ENCODE measurements around the gene FLNC. TPM values are rescaled to one million over a fixed set of nuclear protein-coding genes. Genes with fewer than 3 reads are reported as not detected.

Gene FLNC
- total and polyA plus RNA-seq, 2 of the 13 experiments (the other 11 are each of a cell fraction or from before 2014, with no cell fraction given): 0.02 TPM; not detected in 1

- TF ChIP-seq ZNF740 (CRISPR knock-in tag; IDR thresholded peaks at IDR 0.05) (no peak), ZNF251 (CRISPR knock-in tag; IDR thresholded peaks at IDR 0.05) (no peak), ZNF430 (CRISPR knock-in tag; IDR thresholded peaks at IDR 0.05) (no peak), MXD1 (CRISPR knock-in tag; IDR thresholded peaks at IDR 0.05) (peak; percentile 69), PRDM15 (CRISPR knock-in tag; IDR thresholded peaks at IDR 0.05) (0 out of 2 replicates have a peak, but pooled peaks have one; percentile 61), GTF3A (CRISPR knock-in tag; conservative IDR thresholded peaks at IDR 0.05) (no peak), ZC3H4 (CRISPR knock-in tag; IDR thresholded peaks at IDR 0.05; ENCODE audit: borderline replicate concordance) (no peak), ZNF7 (CRISPR knock-in tag; IDR thresholded peaks at IDR 0.05) (no peak), NCOA5 (CRISPR knock-in tag; IDR thresholded peaks at IDR 0.05) (no peak), MYC (CRISPR knock-in tag; IDR thresholded peaks at IDR 0.05; ENCODE audit: borderline replicate concordance) (peak; percentile 51; the same call in 1 of the 2 replicates), POGK (CRISPR knock-in tag; conservative IDR thresholded peaks at IDR 0.05) (no peak; the same call in 1 of the 2 replicates)
- TF ChIP-seq, protein P1, sequence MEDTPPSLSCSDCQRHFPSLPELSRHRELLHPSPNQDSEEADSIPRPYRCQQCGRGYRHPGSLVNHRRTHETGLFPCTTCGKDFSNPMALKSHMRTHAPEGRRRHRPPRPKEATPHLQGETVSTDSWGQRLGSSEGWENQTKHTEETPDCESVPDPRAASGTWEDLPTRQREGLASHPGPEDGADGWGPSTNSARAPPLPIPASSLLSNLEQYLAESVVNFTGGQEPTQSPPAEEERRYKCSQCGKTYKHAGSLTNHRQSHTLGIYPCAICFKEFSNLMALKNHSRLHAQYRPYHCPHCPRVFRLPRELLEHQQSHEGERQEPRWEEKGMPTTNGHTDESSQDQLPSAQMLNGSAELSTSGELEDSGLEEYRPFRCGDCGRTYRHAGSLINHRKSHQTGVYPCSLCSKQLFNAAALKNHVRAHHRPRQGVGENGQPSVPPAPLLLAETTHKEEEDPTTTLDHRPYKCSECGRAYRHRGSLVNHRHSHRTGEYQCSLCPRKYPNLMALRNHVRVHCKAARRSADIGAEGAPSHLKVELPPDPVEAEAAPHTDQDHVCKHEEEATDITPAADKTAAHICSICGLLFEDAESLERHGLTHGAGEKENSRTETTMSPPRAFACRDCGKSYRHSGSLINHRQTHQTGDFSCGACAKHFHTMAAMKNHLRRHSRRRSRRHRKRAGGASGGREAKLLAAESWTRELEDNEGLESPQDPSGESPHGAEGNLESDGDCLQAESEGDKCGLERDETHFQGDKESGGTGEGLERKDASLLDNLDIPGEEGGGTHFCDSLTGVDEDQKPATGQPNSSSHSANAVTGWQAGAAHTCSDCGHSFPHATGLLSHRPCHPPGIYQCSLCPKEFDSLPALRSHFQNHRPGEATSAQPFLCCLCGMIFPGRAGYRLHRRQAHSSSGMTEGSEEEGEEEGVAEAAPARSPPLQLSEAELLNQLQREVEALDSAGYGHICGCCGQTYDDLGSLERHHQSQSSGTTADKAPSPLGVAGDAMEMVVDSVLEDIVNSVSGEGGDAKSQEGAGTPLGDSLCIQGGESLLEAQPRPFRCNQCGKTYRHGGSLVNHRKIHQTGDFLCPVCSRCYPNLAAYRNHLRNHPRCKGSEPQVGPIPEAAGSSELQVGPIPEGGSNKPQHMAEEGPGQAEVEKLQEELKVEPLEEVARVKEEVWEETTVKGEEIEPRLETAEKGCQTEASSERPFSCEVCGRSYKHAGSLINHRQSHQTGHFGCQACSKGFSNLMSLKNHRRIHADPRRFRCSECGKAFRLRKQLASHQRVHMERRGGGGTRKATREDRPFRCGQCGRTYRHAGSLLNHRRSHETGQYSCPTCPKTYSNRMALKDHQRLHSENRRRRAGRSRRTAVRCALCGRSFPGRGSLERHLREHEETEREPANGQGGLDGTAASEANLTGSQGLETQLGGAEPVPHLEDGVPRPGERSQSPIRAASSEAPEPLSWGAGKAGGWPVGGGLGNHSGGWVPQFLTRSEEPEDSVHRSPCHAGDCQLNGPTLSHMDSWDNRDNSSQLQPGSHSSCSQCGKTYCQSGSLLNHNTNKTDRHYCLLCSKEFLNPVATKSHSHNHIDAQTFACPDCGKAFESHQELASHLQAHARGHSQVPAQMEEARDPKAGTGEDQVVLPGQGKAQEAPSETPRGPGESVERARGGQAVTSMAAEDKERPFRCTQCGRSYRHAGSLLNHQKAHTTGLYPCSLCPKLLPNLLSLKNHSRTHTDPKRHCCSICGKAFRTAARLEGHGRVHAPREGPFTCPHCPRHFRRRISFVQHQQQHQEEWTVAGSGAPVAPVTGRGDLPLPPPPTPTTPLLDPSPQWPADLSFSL (CRISPR knock-in tag; IDR thresholded peaks at IDR 0.05): no peak
These were observed 39.1 kb downstream of the FLNC start (continued) for GRCh38 chr7:128869138-128869943.
